Measurements from ENCODE around the gene STAU1.
A peak's percentile ranks its signal among the peaks of the same experiment; 100 is the strongest.
"Not testable (repeated sequence)": the region's sequence is repeated elsewhere in the genome, so short reads cannot be mapped to it uniquely, and the experiment has no call there.

The STAU1 gene, protein sequence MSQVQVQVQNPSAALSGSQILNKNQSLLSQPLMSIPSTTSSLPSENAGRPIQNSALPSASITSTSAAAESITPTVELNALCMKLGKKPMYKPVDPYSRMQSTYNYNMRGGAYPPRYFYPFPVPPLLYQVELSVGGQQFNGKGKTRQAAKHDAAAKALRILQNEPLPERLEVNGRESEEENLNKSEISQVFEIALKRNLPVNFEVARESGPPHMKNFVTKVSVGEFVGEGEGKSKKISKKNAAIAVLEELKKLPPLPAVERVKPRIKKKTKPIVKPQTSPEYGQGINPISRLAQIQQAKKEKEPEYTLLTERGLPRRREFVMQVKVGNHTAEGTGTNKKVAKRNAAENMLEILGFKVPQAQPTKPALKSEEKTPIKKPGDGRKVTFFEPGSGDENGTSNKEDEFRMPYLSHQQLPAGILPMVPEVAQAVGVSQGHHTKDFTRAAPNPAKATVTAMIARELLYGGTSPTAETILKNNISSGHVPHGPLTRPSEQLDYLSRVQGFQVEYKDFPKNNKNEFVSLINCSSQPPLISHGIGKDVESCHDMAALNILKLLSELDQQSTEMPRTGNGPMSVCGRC

DNA sequence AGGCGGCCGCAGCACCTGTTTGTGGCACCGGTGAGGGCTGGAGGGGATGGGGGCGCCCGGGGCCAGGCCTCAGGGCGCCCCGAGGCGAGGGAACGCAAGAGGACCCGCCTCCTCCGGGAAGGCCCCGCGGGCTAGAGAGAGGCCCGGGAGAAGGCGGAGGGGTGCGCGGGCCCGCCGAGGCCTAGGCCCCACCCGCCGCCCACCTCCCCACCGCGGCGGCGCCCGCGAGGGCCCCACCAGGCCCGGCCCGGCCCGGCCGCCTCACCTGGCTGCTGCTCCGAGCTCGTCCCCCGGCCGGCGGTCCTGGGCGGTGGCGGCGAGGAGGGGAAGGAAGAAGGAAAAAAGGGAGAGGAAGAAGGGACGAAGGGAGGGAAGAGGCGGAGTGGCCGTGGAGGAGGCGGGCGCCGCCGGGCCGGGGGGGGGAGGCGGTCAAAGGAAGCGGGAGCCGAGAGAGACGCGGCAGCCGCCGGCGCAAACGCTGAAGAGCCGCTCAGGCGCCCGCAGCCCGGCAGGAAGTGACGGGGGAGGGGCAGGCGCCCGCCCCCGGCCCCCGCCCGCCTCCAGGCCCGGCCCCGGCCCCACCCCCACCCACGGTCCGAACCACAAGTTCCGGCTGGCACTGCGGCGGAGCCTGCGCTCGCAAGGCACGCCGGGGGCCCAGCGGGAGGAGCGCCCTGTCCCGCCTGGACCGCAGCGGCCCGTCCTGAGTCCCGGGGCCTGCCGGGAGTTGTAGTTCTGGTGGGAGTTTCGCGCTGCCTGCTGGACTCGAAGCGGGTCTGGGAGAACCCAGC, at the start of gene STAU1:
STAU1 (minus strand) TSS at position 484 of the 791 bp plus-strand sequence. CDS start 22,133 bp downstream, outside the sequence.
- DNase-seq, result peak; percentile 94 to 97 (median 96)

- peak in 1 of 3 experiments; percentile 13 for DNase-seq
These were observed 49.4 kb upstream of the STAU1 start for GRCh38 chr20:49237531-49237930.

DNA sequence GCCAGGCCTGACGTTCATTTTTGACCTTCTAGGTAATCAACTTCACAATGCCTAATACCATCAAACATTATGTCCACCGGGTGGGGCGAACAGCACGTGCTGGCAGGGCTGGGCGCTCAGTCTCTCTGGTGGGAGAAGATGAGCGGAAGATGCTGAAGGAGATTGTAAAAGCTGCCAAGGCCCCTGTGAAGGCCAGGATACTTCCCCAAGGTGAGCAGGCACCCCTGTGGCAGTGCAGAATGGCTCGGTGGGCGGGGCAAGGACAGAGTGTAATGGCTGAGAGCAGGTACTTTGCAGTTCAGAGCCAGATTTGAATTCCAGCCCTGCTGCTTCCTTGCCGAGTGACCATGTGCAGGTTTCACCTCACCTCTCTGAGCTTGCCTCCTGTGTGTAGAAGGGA, 48.2 kb upstream of the STAU1 start:
- DNase-seq, result no peak

- no peak for DNase-seq
These were observed 46.7 kb upstream of the STAU1 start for GRCh38 chr20:49234831-49235230.

- DNase-seq, result no peak
These were observed 45.1 kb upstream of the STAU1 start for GRCh38 chr20:49233226-49233625.

DNA sequence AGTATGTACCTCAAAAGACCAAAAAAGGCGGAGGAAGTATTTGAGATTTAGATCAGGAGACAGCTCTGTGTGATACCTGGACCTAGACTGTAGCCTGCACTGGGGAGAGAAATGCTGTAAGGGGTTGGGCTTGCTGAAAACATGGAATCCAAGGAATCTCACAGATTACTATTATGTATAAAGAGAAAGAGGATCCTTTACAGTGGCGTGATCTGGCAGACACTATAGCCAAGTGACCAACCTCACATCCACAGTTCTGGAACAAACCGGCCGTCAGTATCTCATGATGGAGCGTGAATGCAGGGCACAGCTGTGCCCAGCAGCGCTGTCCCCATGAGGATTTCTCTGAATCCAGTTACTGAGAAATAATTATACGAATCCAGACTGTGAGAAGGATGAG, 43.3 kb upstream of the STAU1 start:
- DNase-seq, result no peak

GRCh38 chr20:49230561-49231133, 42.5 kb upstream of the STAU1 start:
- no peak for DNase-seq

DNA sequence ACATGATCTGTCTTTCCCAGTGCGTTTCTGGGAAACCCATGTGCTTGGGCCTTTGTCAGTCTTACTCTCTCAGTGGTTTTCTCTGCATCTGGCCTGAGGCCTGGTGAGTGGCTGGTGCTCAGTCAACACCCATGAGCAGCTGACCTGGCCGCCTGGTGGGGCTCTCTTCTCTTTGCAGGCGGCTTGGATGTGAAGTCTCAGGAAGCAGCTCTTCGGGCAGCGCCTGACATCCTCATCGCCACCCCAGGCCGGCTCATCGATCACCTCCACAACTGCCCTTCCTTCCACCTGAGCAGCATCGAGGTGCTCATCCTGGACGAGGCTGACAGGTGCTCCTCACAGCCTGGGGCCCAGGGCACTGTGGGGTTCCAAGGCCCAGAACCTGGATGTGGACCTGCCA, 41.9 kb upstream of the STAU1 start:
- peak; percentile 81 to 96 (median 86) for DNase-seq

DNA sequence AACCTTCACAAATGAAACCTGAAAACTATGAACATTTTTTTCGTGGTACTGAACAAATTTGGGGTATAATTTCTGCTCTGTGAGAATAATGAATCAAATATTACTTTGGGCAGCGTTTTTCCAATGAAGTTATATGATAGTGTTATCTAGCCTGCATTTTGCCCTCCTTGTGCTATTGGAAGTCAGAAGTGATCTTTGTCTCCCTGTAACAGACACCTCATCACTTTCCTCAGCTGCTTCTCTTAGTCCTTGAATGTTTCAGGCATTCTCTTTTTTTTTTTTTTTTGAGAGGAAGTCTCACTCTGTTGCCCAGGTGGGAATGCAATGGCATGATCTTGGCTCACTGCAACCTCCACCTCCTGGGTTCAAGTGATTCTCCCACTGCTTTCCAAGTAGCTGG, 41.2 kb upstream of the STAU1 start:
- no peak for DNase-seq

- DNase-seq, result peak in 2 of 3 experiments; percentile 22 to 27
These were observed 40.5 kb upstream of the STAU1 start for GRCh38 chr20:49228676-49229075.

DNA sequence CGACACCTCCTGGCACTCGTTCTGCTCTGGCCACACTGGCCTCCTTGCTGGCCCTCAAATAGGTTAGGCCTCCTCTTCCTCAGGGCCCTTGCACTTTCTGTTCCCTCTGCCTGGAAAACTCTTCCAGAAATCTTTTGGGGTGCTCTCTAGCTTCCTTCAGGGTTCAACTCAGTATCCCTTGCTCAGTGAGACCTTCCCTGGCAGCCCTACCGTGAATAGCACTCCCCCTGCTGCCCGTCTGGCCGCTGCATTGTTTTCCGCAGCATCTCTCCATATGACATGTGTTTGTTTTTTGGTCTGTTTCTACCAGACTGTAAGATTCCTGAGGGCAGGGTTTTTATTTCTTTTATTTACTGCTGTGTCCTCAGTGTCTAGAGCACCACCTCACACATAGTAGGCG, 37.8 kb upstream of the STAU1 start:
- DNase-seq, result no peak

DNA sequence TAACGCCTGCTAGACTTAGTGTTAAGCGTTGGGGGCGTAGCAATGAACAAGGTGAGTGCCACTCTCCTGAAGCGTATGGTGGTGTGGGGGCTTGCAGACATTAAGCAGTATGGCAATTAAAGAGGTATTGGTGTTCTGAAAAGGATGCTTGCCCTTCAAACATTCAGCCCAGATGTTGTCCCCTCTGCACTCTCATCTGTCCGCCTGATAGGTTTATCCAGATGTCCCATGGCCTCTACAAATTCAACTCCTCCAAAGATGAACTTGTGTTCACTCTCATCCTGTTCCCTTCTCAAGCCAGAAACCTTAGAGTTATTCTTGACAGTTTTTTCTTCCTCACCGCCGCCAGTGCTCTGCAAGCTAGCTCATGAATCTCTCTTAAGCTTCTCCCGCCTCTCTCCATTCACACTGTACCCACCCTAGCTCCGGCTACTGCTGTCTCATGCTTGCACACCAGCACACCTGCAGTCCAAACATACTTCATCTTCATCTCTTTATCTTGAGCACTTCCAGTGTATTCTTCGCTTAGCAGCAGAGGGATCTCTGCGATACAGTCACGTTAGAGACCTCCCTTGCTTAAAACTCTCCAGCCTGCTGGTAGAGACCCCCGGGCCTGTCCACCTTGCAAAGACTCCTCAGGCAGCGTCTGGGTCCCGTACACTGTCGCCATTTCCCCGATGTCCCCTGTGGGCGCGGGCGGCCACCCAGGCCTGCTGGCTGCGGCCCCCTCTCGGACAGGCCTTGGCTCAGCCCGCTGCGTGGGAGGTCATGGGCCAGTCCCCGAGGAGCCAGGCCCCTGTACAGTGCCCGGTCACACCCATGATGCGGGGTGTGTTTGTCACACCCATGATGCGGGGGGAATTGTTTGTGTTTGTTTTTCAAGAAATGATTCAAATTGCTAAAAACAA, 32.0 kb upstream of the STAU1 start:
- DNase-seq, result no peak

- peak; percentile 98 to 100 (median 99) for DNase-seq
These were observed 31.2 kb upstream of the STAU1 start, which contains the start of gene DDX27 for GRCh38 chr20:49219091-49219923. Gene DDX27, plus strand, starts transcription at chr20:49219416. Its CDS starts 33 bp downstream, at chr20:49219449.

GRCh38 chr20:49218739-49219090, 30.6 kb upstream of the STAU1 start:
- not testable (repeated sequence) for DNase-seq

- DNase-seq, result peak; percentile 66 to 92 (median 90)
These were observed 29.0 kb upstream of the STAU1 start for GRCh38 chr20:49216991-49217578.

DNA sequence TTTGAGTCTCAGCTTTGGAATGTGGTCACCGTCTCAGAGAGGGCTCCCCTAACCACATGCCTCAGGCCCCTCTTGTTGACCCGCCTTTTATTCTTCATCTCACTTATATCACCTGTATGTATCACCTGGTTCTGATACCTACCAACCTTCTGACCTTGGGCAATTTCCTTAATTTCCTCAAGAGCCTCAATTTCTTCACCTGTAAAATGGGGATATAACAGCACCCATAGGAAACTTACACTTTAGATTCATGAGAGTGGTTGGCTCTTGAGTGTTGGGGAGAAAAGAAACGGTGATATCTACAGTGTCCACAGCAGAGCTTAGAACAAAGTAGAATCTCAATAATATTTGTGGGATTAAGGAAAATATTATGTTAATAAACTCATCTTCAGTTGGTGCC, 27.1 kb upstream of the STAU1 start:
- DNase-seq, result no peak

DNA sequence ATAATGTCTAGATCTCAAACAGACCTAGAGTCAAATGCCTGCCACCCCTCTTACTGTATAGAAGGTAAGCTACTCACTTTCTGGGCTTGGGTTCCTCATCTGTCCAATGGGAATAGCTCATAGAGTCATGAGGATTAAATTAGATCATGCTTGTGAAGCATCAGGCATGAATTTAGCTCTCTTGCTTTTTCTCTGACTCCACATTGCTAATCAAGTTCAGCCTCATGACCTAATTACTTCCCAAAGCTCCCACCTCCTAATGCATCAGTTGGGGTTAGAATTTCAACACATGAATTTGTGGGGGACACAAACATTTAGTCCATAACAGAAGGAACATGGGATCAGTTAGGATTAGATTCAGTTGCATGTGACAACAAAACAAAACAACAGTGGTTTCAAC, 26.4 kb upstream of the STAU1 start:
- no peak for DNase-seq

GRCh38 chr20:49210757-49211110, 22.6 kb upstream of the STAU1 start:
- no peak for DNase-seq

DNA sequence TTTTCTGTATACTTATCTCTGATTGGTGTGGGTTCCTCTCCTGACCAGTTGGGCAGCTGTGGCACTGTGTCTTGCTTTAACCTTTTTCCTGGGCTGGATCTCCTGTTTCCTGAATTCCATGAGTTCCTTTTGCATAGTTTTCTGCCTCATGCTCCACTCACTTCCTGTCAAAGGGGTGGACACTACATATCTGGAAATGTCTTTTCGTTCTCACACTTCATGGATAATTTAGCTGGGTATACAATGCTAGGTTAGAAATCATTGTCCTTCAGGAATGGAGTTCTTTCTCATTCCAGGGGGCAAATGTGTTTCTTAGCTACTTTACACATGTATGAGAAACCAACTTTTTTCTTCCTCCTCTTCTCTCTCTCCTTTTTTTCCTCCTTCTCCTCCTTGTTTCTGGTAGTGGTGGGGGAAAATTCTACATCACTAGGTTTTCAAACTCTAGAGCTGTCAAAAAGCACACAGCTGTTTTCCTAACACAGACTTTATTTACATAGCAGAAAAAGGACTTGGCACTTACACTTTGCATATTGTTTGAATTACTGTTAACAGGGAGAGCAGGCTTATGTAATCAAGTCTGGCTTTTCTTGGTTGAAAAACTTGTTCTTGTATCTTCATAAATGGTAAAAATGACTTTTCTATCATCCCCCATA, 22.1 kb upstream of the STAU1 start:
- no peak for DNase-seq

GRCh38 chr20:49207076-49207475, 18.9 kb upstream of the STAU1 start:
- DNase-seq, result no peak

Data from NCI-H1417 (cell line).